GM19193 (cell line): Measurements from ENCODE around the gene DENND5A.

ENCODE experiments used
- POLR2A ChIP-seq: IDR thresholded peaks from 4 replicates; pipeline ENCODE4 v1.6.1; 2011; ENCODE audit not compliant: insufficient read depth, insufficient read length; ENCODE audit errors: extremely low read depth

Gene DENND5A

DNA sequence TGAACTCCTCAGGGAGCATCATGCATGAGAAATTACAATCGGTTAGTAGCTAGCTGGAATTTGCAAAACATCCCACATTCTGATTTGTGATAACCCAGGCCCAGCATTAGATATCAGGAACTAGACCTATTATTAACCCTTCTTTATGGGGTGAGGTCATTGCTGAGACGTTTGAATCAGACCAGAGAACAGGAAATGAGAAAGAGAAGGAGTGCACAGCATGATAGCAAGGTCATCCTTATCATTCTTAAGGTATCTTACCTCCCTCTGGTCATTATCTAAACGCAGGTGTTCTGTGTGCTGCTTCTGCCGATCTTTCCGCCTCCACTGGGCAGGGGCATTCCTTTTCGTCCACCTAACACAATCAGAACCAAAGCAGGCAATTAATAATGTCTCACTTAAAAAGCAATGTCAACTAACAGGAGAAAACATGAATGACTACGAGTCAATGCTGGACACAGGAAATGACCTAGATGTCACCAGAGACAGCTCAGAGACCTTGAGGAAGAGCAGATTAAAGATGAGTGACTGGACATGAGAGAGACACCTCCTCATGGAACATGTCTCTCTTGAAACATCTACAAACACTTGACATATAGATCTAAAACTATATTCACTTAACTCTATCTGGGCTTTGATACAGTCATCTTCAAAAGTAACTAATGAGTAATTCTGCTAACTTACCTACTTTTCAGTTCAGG is 95.4 kb downstream of the DENND5A start:
- TF ChIP-seq POLR2A = no peak

DNA sequence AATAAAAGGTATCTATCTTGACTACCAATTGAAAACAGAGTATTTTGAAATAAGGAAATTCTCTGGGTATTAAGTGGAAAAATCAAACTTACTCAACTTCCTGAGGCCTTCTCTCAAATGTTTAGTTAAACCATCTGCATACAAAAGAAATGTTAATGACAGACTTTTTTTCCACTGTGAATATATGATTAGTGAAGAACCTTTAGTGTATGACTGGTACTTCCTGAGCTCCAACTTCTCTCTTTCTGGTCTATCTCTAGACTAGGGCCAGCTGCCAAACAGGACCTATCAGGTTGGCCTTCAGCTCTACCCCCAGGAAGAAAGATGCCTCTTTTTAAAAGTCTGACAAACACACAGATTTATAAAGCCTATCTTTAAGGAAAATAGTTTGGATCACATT is 105.0 kb downstream of the DENND5A start:
- no peak for TF ChIP-seq POLR2A

DNA sequence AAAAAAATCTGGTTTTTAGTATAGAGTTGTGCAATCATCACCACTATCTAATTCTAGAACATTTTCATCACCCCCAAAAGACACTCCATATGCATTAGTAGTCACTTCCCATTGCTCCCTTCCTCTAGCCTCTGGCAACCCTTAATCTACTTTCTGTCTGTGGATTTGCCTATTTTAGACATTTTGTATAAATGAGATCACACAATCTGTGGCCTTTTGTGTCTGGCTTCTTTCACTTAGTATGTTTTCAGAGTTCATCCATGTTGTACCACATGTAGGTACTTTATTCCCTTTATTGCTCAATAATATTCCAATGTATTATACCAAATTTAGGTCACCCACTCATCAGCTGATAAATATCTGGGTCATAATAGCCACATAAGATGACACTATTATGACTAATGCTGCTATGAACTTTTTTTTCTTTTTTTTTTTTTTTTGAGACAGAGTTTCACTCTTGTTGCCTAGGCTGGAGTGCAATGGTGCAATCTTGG is 106.2 kb downstream of the DENND5A start:
- TF ChIP-seq POLR2A = no peak

DNA sequence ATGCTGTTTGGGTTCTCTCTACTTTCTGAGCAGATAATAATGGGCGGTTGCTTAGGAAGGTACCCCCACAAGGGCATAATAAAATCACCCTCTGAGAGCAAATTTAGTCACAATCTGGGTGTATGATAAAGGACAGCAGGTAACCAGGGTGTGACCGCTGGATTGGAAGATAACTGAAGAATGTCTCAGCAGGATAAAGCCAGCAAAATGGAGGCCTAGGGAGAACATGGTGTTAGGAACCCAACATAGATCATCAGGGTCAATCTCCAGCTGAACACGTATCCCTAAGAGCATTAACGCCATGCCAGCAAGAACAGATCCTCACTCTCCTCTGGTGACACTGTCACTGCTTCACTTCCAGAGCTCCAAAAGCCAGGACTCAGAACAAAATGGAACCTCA is 109.2 kb downstream of the DENND5A start:
- no peak for TF ChIP-seq POLR2A

DNA sequence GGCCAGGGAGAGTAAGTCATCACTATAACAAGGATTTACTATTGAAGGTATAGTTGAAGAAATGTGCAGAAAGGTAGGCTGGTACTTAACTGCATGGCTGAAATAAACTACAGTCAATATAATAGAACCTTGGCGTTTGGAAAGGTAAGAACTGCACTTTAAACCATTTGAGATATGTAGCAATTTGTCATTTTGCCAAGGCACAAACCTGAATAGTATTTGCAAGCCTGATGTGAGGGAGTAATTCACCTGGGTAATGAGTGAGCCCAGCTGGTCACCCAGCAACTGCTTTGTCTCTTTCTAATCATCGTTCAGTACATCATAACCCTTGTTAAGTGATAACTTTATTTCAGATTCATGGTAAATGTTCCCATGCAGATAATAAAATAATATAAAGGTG is 111.5 kb downstream of the DENND5A start:
- TF ChIP-seq POLR2A = no peak

DNA sequence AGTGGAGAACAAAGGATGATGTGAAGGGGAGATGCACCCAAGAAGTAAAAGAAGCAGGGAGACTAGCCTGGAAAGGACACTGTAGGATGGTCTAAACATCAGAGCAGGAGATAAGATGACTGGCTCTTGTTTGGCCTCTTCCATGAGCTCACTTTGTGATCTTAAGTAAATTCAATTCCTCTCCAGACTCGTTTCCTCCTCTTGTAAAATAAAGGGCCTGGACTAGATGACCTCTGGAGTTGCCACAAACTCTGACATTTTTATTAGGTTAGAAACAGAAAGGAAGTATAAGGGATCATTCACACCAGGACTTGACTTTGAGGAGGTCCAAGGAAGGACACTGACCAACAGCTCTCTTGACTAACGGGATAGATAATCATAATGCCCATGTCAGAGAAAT is 113.5 kb downstream of the DENND5A start:
- TF ChIP-seq POLR2A = no peak

DNA sequence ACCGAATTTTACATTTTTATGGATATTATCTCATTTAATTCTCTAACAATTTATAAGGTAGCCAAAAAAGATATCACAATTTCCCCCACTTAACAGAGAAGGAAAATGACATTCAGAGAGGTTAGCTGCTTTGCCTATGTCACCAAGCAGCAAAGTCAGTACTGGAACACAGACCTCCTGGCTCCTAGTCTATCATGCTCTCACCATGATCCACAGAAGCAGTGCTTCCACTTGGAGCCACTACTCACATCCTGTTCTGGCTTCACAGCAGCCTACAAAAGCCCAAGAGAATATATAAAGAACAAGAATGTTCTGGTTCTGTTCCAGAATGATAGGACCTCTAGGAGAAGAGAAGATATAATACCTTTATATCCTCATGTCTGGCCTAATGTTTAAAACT is 114.2 kb downstream of the DENND5A start:
- no peak for TF ChIP-seq POLR2A

DNA sequence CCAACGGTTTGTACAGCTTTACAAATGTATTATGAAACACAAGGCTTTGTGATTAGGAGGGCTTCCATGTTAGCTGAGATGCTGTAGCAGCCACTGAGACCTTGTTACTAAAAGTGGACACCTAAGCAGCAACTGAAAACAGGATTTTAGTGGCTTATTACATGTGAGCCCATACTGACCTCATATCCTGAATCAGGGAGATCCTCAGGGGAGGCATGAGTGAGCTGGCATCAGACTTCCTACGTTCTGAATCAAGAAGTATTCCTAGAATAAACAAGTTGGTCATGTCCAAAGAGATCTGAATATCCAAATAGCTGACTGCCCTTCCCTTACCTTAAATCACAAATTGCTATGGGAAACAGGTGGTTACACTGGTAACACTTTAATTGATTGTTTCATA is 114.6 kb downstream of the DENND5A start:
- TF ChIP-seq POLR2A = no peak

DNA sequence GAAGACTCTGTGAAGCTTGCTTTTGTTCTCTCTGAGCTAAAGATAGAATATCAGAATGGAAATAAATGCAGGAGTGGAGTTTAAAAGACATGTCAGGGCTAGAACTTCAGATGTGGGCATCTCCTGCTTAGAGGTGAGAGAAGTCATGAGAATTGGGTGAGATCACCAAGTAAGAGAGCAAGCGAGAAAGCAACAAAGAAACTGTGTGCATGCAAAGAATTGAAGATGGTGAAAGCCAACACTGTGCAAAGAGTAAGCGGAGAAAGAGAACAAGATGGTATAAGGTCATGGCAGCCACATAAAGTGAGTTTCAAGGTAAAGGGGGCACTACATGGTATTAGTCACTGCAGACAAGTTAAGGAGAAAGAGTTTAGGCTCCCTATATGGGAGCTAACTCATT is 116.4 kb downstream of the DENND5A start:
- TF ChIP-seq POLR2A = no peak

DNA sequence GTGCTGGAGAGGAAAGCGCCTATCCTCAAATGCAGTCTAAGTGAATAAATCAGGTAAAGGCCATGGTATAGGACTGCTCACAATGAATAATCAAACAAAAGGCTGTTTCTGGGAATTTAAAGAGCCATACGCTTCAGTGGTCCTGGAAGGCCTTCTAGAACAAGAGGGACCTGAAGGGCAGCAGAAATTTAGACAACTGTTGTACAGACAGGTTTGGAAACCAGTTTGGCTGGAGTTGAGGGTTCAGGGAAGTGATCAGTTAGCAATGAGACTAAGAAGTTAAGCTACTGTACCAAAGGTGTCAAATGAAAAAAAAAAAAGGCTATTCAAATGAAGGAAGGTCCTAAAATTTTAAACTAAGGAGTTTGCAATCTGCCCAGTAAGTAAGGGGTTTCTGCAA is 117.1 kb downstream of the DENND5A start:
- no peak for TF ChIP-seq POLR2A

DNA sequence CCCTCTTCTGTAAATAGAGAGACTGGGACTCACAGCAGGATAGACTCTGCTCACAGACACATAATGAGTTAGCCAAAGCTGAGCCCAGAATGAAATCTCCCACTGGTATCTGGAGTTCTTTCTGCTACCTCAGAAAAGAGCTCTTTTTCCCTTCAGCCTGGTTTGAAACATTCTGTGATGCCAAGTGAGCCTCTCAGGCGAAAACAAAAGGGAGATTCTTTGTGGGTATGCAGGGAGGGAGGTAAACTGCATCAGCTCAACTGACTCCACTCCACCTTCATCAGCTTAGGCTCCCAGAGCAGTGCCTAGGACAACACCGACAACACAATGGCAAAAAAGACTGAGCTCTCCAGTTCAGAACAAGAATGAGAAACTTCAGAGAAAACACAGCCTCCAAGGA is 118.7 kb downstream of the DENND5A start:
- no peak for TF ChIP-seq POLR2A

DNA sequence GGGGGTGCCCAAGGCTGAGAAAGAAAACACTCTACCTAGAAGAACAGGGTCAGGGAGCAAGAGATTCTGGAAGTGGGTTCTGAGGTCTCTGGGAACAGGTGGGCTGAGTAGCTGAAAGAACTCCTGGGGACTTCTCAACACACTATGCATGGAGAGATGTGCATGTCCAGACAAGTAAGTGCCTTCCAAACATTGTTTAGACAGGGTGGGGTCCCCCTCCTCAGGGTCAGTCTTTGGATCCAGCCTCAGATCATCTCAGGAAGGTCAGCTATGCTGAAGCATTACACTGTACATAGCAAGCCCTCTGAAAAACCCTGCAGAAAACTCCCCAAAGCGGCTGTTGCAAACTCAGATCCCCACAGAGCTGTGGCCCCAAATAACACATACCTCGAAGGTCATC is 119.9 kb downstream of the DENND5A start:
- TF ChIP-seq POLR2A = no peak

DNA sequence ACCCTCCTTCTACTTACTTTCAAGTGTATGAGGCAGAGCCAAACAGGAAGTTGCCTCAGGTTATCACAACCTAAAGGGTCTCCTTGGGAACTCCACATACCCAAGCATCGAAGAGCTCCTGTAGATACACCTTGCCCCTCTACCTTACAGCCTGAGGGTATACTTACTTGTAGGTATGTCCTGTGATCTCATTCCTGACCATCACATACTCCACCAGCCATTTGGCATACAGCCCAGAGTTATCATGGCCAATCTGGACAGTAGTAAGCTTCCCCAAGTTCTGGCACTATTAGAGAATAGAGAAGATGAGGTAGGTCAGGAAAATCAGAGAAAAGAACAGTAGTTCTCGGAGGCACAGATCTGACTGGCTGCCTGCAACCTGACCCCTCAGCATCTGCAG is 120.3 kb downstream of the DENND5A start:
- no peak for TF ChIP-seq POLR2A

DNA sequence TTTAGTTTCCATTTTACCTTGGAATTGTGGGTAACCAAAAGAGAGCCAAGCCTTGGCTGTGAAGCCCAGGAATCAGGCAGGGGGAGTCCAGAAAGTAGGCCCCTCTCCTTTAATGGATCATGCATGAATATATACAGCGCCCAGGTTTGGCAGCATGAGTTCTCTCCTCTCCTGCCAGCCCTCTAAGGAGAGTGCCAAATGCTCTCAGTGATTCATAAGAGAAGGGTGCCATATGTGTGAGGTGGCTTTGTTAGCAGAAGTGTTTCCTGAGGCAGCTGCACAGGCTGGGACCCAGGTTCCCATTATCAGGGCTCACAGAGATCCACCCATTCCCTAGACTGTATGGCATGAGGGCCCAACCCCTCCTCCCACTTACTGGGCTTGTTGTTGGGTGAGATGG is 121.4 kb downstream of the DENND5A start:
- TF ChIP-seq POLR2A = no peak

DNA sequence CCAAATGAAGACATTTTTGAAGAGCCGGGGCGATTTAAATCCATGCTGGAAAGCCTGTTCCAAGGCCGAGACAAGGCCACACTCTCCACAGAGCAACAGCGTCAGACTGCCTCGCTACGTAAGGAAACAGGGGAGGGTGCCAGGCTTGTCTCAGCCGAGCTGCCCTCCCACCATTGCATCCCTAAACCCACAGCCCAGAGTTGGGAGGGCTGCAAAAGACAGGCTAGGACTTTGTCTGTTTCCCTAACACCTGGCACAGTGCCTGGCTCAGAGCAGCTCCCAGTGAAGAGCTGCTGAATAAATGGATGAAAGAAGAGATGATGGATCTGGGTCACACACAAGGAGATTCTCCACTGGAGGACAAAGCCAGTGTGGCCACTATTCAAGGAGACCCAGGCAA is 122.4 kb downstream of the DENND5A start:
- TF ChIP-seq POLR2A = no peak

DNA sequence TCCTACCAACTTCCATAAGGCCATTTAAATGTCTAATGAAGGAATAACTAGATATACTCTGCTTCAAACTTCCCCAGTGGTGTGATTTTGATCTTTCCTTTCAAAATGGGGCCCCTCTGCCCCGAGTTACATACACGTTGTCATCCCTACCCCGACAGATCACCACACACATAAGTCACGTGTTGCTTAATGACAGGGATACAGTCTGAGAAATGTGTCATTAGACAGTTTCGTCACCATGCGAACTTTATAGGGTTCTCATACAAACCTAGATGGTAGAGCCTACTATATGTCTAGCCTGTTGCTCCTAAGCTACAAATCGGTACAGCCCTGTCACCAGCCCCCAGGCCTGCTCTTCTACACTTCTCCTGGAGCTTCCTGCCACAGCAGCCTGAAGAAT is 124.0 kb downstream of the DENND5A start:
- TF ChIP-seq POLR2A = no peak
